Activated CD4-positive, alpha-beta memory T cell treated with anti-CD3 and anti-CD28 coated beads, Interleukin-2, amount 10 ng/mL, durations not matched to agents 7 days and 5 days (primary cell): Measurements from ENCODE around the gene SMIM41. TPM values are rescaled to one million over a fixed set of nuclear protein-coding genes. Genes with fewer than 3 reads are reported as not detected.

Experiments
- CTCF ChIA-PET: fragments of 350-600 bp; sonication (Branson Sonifier 250); formaldehyde crosslinking; loops from one replicate; lab custom pipeline; 2021; ENCODE audit warnings: antibody characterized with exemption, inconsistent platforms; lab: Charles Lee
- POLR2A ChIA-PET: fragments of 350-600 bp; sonication (Branson Sonifier 250); formaldehyde crosslinking; loops from one replicate; lab custom pipeline; 2021; ENCODE audit warnings: antibody characterized with exemption; lab: Charles Lee
- DNase-seq: peaks from one replicate; pipeline ENCODE4 v3.0.0-alpha.2; 2020
- H3K27ac Mint-ChIP-seq: one replicate; pipeline ENCODE4 v1.8.0; 2021; ENCODE audit warnings: mild to moderate bottlenecking, mixed read lengths
- H3K27me3 Mint-ChIP-seq: one replicate; pipeline ENCODE4 v1.8.0; 2021; ENCODE audit warnings: mixed read lengths
- H3K36me3 Mint-ChIP-seq: one replicate; pipeline ENCODE4 v1.8.0; 2021; ENCODE audit warnings: low read depth, mixed read lengths
- H3K4me1 Mint-ChIP-seq: one replicate; pipeline ENCODE4 v1.8.0; 2021; ENCODE audit warnings: mixed read lengths
- H3K4me3 Mint-ChIP-seq: one replicate; pipeline ENCODE4 v1.8.0; 2021; ENCODE audit warnings: mild to moderate bottlenecking, mixed read lengths
- H3K9me3 Mint-ChIP-seq: one replicate; pipeline ENCODE4 v1.8.0; 2021; ENCODE audit warnings: mixed read lengths
- total RNA-seq, 2 experiments: library from RNA; stranded (reverse); gene quantifications; one replicate each; pipeline ENCODE4 v1.2.3, GENCODE V29; 2021

SMIM41 gene
- total RNA-seq, result not detected

GRCh38 chr12:52079576-52080402, at the start of gene SMIM41:
Gene SMIM41 (plus strand): TSS chr12:52079704. CDS start chr12:52079780, 76 bp downstream.
- ChIA-PET POLR2A (interaction anchor here (0.6 kb wide), 1 partner anchor 10 kb away, joined by 3 read pairs; the partner anchor contains the start of gene ATG101), CTCF (interaction anchor here (1.3 to 12.7 kb wide), 2 partner anchors 11 to 53 kb away, joined by 3 to 309 read pairs; no protein-coding TSS in a partner anchor)
- H3K4me3 Mint-ChIP-seq, result no peak within 1 kb of the TSS
- no peaks in the 10 kb centered on the region for H3K27me3 Mint-ChIP-seq
- H3K36me3 Mint-ChIP-seq, result peaks cover 25% of the 10 kb centered on the region
- no peak within 1 kb of the TSS for H3K27ac Mint-ChIP-seq
- DNase-seq, result no peak
- peaks cover 10% of the 10 kb centered on the region for H3K4me1 Mint-ChIP-seq
- H3K9me3 Mint-ChIP-seq, result no peaks in the 10 kb centered on the region

GRCh38 chr12:52032446-52032803, 47.1 kb upstream of the SMIM41 start:
- H3K27ac Mint-ChIP-seq, result peak overlapping the region; percentile 0
- no peaks in the 10 kb centered on the region for H3K36me3 Mint-ChIP-seq
- peaks cover 32% of the 10 kb centered on the region for H3K4me1 Mint-ChIP-seq
- H3K27me3 Mint-ChIP-seq, result peaks cover 19% of the 10 kb centered on the region
- DNase-seq, result no peak
- ChIA-PET CTCF (interaction anchor here (0.6 to 12.6 kb wide), 17 partner anchors 7 to 212 kb away, joined by 3 to 309 read pairs (median 5); partner anchors contain the start of genes ATG101, NR4A1 and SMIM41), POLR2A (interaction anchor here (0.7 to 2.9 kb wide), 10 partner anchors 9 to 49 kb away, joined by 3 to 18 read pairs (median 4); partner anchors contain the start of genes ATG101 and NR4A1)
- H3K4me3 Mint-ChIP-seq, result peak overlapping the region; percentile 60
- no peaks in the 10 kb centered on the region for H3K9me3 Mint-ChIP-seq

- no peaks in the 10 kb centered on the region for H3K9me3 Mint-ChIP-seq
- CTCF ChIA-PET, result interaction anchor here (0.7 to 12.6 kb wide), 15 partner anchors 7 to 212 kb away, joined by 3 to 309 read pairs (median 5); partner anchors contain the start of genes ATG101, NR4A1 and SMIM41
- peak overlapping the region; percentile 68 for H3K4me3 Mint-ChIP-seq
- H3K27me3 Mint-ChIP-seq, result peaks cover 19% of the 10 kb centered on the region
- H3K27ac Mint-ChIP-seq, result peak overlapping the region; percentile 54
- POLR2A ChIA-PET, result interaction anchor here (0.7 to 2.9 kb wide), 10 partner anchors 10 to 48 kb away, joined by 3 to 18 read pairs (median 3); partner anchors contain the start of genes ATG101 and NR4A1
- H3K36me3 Mint-ChIP-seq, result no peaks in the 10 kb centered on the region
- peak; percentile 93 for DNase-seq
- H3K4me1 Mint-ChIP-seq, result peaks cover 32% of the 10 kb centered on the region
Observed at GRCh38 chr12:52032804-52033445, 46.6 kb upstream of the SMIM41 start.

GRCh38 chr12:52033446-52034140, 45.9 kb upstream of the SMIM41 start:
- Mint-ChIP-seq H3K4me1 (peaks cover 36% of the 10 kb centered on the region), H3K9me3 (no peaks in the 10 kb centered on the region), H3K36me3 (no peaks in the 10 kb centered on the region), H3K27ac (peak overlapping the region; percentile 54), H3K27me3 (peaks cover 19% of the 10 kb centered on the region), H3K4me3 (peak overlapping the region; percentile 68)
- POLR2A ChIA-PET, result interaction anchor here (1.0 to 2.9 kb wide), 7 partner anchors 10 to 88 kb away, joined by 3 to 18 read pairs (median 3); partner anchors contain the start of genes ATG101 and NR4A1
- CTCF ChIA-PET, result interaction anchor here (0.8 to 12.6 kb wide), 12 partner anchors 8 to 112 kb away, joined by 3 to 309 read pairs (median 9); partner anchors contain the start of genes ATG101, NR4A1 and SMIM41
- DNase-seq, result no peak

- Mint-ChIP-seq H3K36me3 (no peaks in the 10 kb centered on the region), H3K4me1 (peaks cover 36% of the 10 kb centered on the region), H3K4me3 (no peak overlapping the region), H3K27ac (no peak overlapping the region), H3K27me3 (peaks cover 19% of the 10 kb centered on the region), H3K9me3 (no peaks in the 10 kb centered on the region)
- POLR2A ChIA-PET, result interaction anchor here (0.8 to 1.5 kb wide), 2 partner anchors 10 to 16 kb away, joined by 3 to 4 read pairs; no protein-coding TSS in a partner anchor
- DNase-seq, result no peak
- CTCF ChIA-PET, result interaction anchor here (1.2 to 9.2 kb wide), 2 partner anchors 9 to 12 kb away, joined by 4 to 67 read pairs; no protein-coding TSS in a partner anchor
Observed at GRCh38 chr12:52035190-52035589, 44.3 kb upstream of the SMIM41 start.

GRCh38 chr12:52035926-52036325, 43.6 kb upstream of the SMIM41 start:
- Mint-ChIP-seq H3K4me1 (peaks cover 38% of the 10 kb centered on the region), H3K9me3 (no peaks in the 10 kb centered on the region), H3K36me3 (no peaks in the 10 kb centered on the region), H3K27me3 (peaks cover 16% of the 10 kb centered on the region), H3K4me3 (no peak overlapping the region), H3K27ac (no peak overlapping the region)
- no peak for DNase-seq
- ChIA-PET CTCF (interaction anchor here (9.2 kb wide), 1 partner anchor 10 kb away, joined by 67 read pairs; no protein-coding TSS in a partner anchor), POLR2A (interaction anchor here (1.2 to 1.8 kb wide), 4 partner anchors 10 to 34 kb away, joined by 3 to 8 read pairs (median 5); partner anchors contain the start of gene ATG101)

GRCh38 chr12:52036587-52037171, 42.8 kb upstream of the SMIM41 start:
- Mint-ChIP-seq H3K4me1 (peaks cover 42% of the 10 kb centered on the region), H3K4me3 (peak overlapping the region; percentile 57), H3K36me3 (no peaks in the 10 kb centered on the region), H3K27me3 (peaks cover 16% of the 10 kb centered on the region), H3K27ac (no peak overlapping the region), H3K9me3 (no peaks in the 10 kb centered on the region)
- peak; percentile 83 for DNase-seq
- POLR2A ChIA-PET, result interaction anchor here (1.2 to 4.0 kb wide), 5 partner anchors 9 to 33 kb away, joined by 3 to 22 read pairs (median 5); partner anchors contain the start of genes ATG101 and NR4A1
- CTCF ChIA-PET, result interaction anchor here (9.2 kb wide), 1 partner anchor 11 kb away, joined by 67 read pairs; no protein-coding TSS in a partner anchor

GRCh38 chr12:52037248-52037861, 42.1 kb upstream of the SMIM41 start:
- CTCF ChIA-PET, result interaction anchor here (9.2 kb wide), 1 partner anchor 12 kb away, joined by 67 read pairs; no protein-coding TSS in a partner anchor
- H3K27me3 Mint-ChIP-seq, result peaks cover 16% of the 10 kb centered on the region
- H3K27ac Mint-ChIP-seq, result no peak overlapping the region
- H3K4me1 Mint-ChIP-seq, result peaks cover 48% of the 10 kb centered on the region
- H3K36me3 Mint-ChIP-seq, result no peaks in the 10 kb centered on the region
- H3K9me3 Mint-ChIP-seq, result no peaks in the 10 kb centered on the region
- POLR2A ChIA-PET, result interaction anchor here (1.3 to 4.0 kb wide), 4 partner anchors 12 to 32 kb away, joined by 5 to 22 read pairs (median 8); partner anchors contain the start of genes ATG101 and NR4A1
- peak overlapping the region; percentile 41 for H3K4me3 Mint-ChIP-seq
- no peak for DNase-seq

- H3K9me3 Mint-ChIP-seq, result no peaks in the 10 kb centered on the region
- peaks cover 16% of the 10 kb centered on the region for H3K27me3 Mint-ChIP-seq
- no peaks in the 10 kb centered on the region for H3K36me3 Mint-ChIP-seq
- ChIA-PET CTCF (interaction anchor here (1.1 to 9.2 kb wide), 3 partner anchors 13 to 30 kb away, joined by 5 to 67 read pairs (median 5); no protein-coding TSS in a partner anchor), POLR2A (interaction anchor here (2.2 to 4.0 kb wide), 2 partner anchors 13 kb away, joined by 7 to 22 read pairs; partner anchors contain the start of gene NR4A1)
- no peak overlapping the region for H3K27ac Mint-ChIP-seq
- DNase-seq, result no peak
- peak overlapping the region; percentile 31 for H3K4me3 Mint-ChIP-seq
- H3K4me1 Mint-ChIP-seq, result peaks cover 43% of the 10 kb centered on the region
Observed at GRCh38 chr12:52038447-52038846, 41.1 kb upstream of the SMIM41 start.

GRCh38 chr12:52041035-52041434, 38.5 kb upstream of the SMIM41 start:
- Mint-ChIP-seq H3K36me3 (no peaks in the 10 kb centered on the region), H3K4me3 (no peak overlapping the region), H3K27me3 (peaks cover 3% of the 10 kb centered on the region), H3K9me3 (no peaks in the 10 kb centered on the region), H3K4me1 (peaks cover 35% of the 10 kb centered on the region), H3K27ac (no peak overlapping the region)
- ChIA-PET POLR2A (interaction anchor here (1.5 kb wide), 1 partner anchor 16 kb away, joined by 4 read pairs; no protein-coding TSS in a partner anchor), CTCF (interaction anchor here (1.7 to 9.2 kb wide), 2 partner anchors 10 to 15 kb away, joined by 4 to 67 read pairs; no protein-coding TSS in a partner anchor)
- DNase-seq, result no peak
